A204.1 (cell line): Measurements from ENCODE around the gene TRAF3IP1.
"Not testable (repeated sequence)": the region's sequence is repeated elsewhere in the genome, so short reads cannot be mapped to it uniquely, and the experiment has no call there.

ENCODE experiments used
- FAIRE-seq: peaks from 2 replicates; lab custom pipeline; 2012; peaks lifted over from hg19 to GRCh38; lab: Jason Lieb, UNC

The TRAF3IP1 gene

GRCh38 chr2:238320246-238320647, at the start of gene TRAF3IP1:
Gene TRAF3IP1, plus strand, starts transcription at chr2:238320518. Its CDS starts 145 bp downstream, at chr2:238320663.
- FAIRE-seq = no peak

GRCh38 chr2:238270606-238271005, 49.7 kb upstream of the TRAF3IP1 start:
- no peak for FAIRE-seq

- no peak for FAIRE-seq
Observed at GRCh38 chr2:238271061-238271554, 49.2 kb upstream of the TRAF3IP1 start.

GRCh38 chr2:238271686-238272085, 48.6 kb upstream of the TRAF3IP1 start:
- FAIRE-seq = not testable (repeated sequence)

GRCh38 chr2:238272156-238272555, 48.2 kb upstream of the TRAF3IP1 start:
- FAIRE-seq = no peak

GRCh38 chr2:238273433-238273832, 46.9 kb upstream of the TRAF3IP1 start:
- FAIRE-seq = not testable (repeated sequence)

- FAIRE-seq = no peak
Observed at GRCh38 chr2:238274152-238274865, 46.0 kb upstream of the TRAF3IP1 start.

GRCh38 chr2:238277695-238278094, 42.6 kb upstream of the TRAF3IP1 start:
- FAIRE-seq = no peak

- FAIRE-seq = no peak
Observed at GRCh38 chr2:238278626-238279323, 41.5 kb upstream of the TRAF3IP1 start.

GRCh38 chr2:238279324-238279682, 41.0 kb upstream of the TRAF3IP1 start:
- FAIRE-seq = no peak

- no peak for FAIRE-seq
Observed at GRCh38 chr2:238280083-238280825, 40.1 kb upstream of the TRAF3IP1 start.

GRCh38 chr2:238281826-238282480, 38.4 kb upstream of the TRAF3IP1 start:
- FAIRE-seq = no peak

GRCh38 chr2:238282861-238283738, 37.2 kb upstream of the TRAF3IP1 start:
- FAIRE-seq = no peak

- no peak for FAIRE-seq
Observed at GRCh38 chr2:238284802-238285515, 35.4 kb upstream of the TRAF3IP1 start.

GRCh38 chr2:238285653-238286082, 34.6 kb upstream of the TRAF3IP1 start:
- no peak for FAIRE-seq

- no peak for FAIRE-seq
Observed at GRCh38 chr2:238286095-238286494, 34.2 kb upstream of the TRAF3IP1 start.

GRCh38 chr2:238286551-238286950, 33.8 kb upstream of the TRAF3IP1 start:
- FAIRE-seq = no peak

- FAIRE-seq = no peak
Observed at GRCh38 chr2:238286987-238287736, 33.2 kb upstream of the TRAF3IP1 start.

GRCh38 chr2:238287737-238288649, 32.3 kb upstream of the TRAF3IP1 start, which contains the start of gene PER2:
Gene PER2, minus strand, starts transcription at chr2:238288610. Its CDS starts 10,674 bp downstream, at chr2:238277936.
- no peak for FAIRE-seq
